B cell (primary cell): ENCODE results near the gene ABCA2.

Source experiments
- CTCF ChIP-seq: fragments of 200-600 bp; IDR thresholded peaks from one replicate; pipeline ENCODE4 v1.8.0; 2022; ENCODE audit warnings: antibody characterized with exemption, mild to moderate bottlenecking
- EZH2 ChIP-seq: IDR thresholded peaks from 2 replicates; pipeline ENCODE4 v1.6.1; 2012; ENCODE audit warnings: borderline replicate concordance, low read depth, mild to moderate bottlenecking, moderate library complexity, low read length; ENCODE audit not compliant: insufficient read depth, poor library complexity, severe bottlenecking

- TF ChIP-seq CTCF (no peak), EZH2 (no peak)
Observed at GRCh38 chr9:136983656-136984314, 44.3 kb downstream of the ABCA2 start.
